Panc1 (cell line): ENCODE data around the gene SERPINF2. TPM values are rescaled to one million over a fixed set of nuclear protein-coding genes. Genes with fewer than 3 reads are reported as not detected.

Experiments
- ATAC-seq: fragments of 200-7000 bp; cut with Tn5 transposase; 2 replicates; pipeline ENCODE4 v1.9.1; 2020; ENCODE audit warnings: mild to moderate bottlenecking, moderate library complexity
- BruUV-seq: library from RNA; stranded (reverse); fragments of 400-500 nt; replicated peaks from 2 replicates; lab custom pipeline; 2021; lab: Mats Ljungman, UMichigan
- CTCF ChIA-PET: fragments of 300-600 bp; sonication (Branson Sonifier 250); formaldehyde crosslinking; loops from one replicate; lab custom pipeline; 2022; ENCODE audit warnings: antibody characterized with exemption; lab: Charles Lee
- POLR2A ChIA-PET: fragments of 300-600 bp; sonication (Branson Sonifier 250); formaldehyde crosslinking; loops from one replicate; lab custom pipeline; 2022; ENCODE audit warnings: antibody characterized with exemption; lab: Charles Lee
- DNase-seq: peaks from one replicate; pipeline ENCODE4 v3.0.0-alpha.2; 2010; ENCODE audit warnings: low read depth, low spot score
- H3K27ac ChIP-seq: 2 replicates; pipeline ENCODE4 v1.5.1; 2011; ENCODE audit warnings: mild to moderate bottlenecking, low read length, inconsistent platforms
- H3K27me3 ChIP-seq: fragments of 200-500 bp; sonication (Bioruptor generic); 2 replicates; pipeline ENCODE4 v1.6.0; 2014; ENCODE audit warnings: low read length, inconsistent platforms; ENCODE audit not compliant: control insufficient read depth, insufficient read depth
- H3K36me3 ChIP-seq: fragments of 200-500 bp; sonication (Bioruptor generic); 2 replicates; pipeline ENCODE4 v1.5.1; 2014; ENCODE audit warnings: inconsistent platforms, mild to moderate bottlenecking, low read length, moderate library complexity; ENCODE audit not compliant: control insufficient read depth, insufficient read depth
- H3K4me1 ChIP-seq: 2 replicates; pipeline ENCODE4 v1.5.1; 2011; ENCODE audit warnings: inconsistent platforms, mild to moderate bottlenecking, low read length, moderate library complexity; ENCODE audit not compliant: control insufficient read depth, insufficient read depth
- H3K4me3 ChIP-seq, 2 experiments: 2 replicates each; pipeline ENCODE4 v1.5.1; 2011 to 2012; ENCODE audit warnings: low read depth in 2 of 2, low read length in 2 of 2, mild to moderate bottlenecking in 2 of 2, inconsistent platforms in 1 of 2, moderate library complexity in 1 of 2
- H3K9me3 ChIP-seq: fragments of 200-500 bp; sonication (Bioruptor generic); 2 replicates; pipeline ENCODE4 v1.5.1; 2014; ENCODE audit warnings: low read depth, mild to moderate bottlenecking, inconsistent platforms, low read length, moderate library complexity; ENCODE audit not compliant: control insufficient read depth, insufficient read depth
- CTCF ChIP-seq: fragments of 450-650 bp; IDR thresholded peaks from 2 replicates; pipeline ENCODE4 v1.5.1; 2017; ENCODE audit warnings: mild to moderate bottlenecking
- SIN3A ChIP-seq: IDR thresholded peaks from 2 replicates; pipeline ENCODE4 v1.6.1; 2012; ENCODE audit warnings: low read depth, mild to moderate bottlenecking, low read length, moderate library complexity, borderline replicate concordance; ENCODE audit not compliant: insufficient read depth
- TCF7L2 ChIP-seq: IDR thresholded peaks from 2 replicates; pipeline ENCODE4 v1.6.1; 2011; ENCODE audit warnings: mild to moderate bottlenecking, low read depth, low read length, inconsistent platforms
- in situ Hi-C: cut with HindIII; loops from 2 replicates; pipeline ENCODE4 v1.10.0; 2016; ENCODE audit warnings: low sequenced_read_pairs, low pct_unique_long_range_greater_than_20kb
- intact Hi-C: fragments of 100-400 bp; cut with micrococcal nuclease; formaldehyde crosslinking; loops from one replicate; pipeline ENCODE4 v1.10.0; 2022; ENCODE audit not compliant: unreplicated experiment
- total RNA-seq: library from RNA; stranded (reverse); gene quantifications from one replicate; pipeline ENCODE4 v1.2.1, GENCODE V29; 2021; ENCODE audit not compliant: unreplicated experiment
- TF ChIP-seq, protein P1 (sequence below), 2 experiments: IDR thresholded peaks; 2 replicates each; pipeline ENCODE4 v1.6.1; 2011 to 2012; ENCODE audit warnings: low read depth in 2 of 2, control low read depth in 1 of 2, low read length in 1 of 2, mild to moderate bottlenecking in 1 of 2, moderate library complexity in 1 of 2; ENCODE audit not compliant: insufficient read depth in 1 of 2

SERPINF2 gene
- total RNA-seq, 1 experiment from 2014 or later, result 0.77 TPM

DNA sequence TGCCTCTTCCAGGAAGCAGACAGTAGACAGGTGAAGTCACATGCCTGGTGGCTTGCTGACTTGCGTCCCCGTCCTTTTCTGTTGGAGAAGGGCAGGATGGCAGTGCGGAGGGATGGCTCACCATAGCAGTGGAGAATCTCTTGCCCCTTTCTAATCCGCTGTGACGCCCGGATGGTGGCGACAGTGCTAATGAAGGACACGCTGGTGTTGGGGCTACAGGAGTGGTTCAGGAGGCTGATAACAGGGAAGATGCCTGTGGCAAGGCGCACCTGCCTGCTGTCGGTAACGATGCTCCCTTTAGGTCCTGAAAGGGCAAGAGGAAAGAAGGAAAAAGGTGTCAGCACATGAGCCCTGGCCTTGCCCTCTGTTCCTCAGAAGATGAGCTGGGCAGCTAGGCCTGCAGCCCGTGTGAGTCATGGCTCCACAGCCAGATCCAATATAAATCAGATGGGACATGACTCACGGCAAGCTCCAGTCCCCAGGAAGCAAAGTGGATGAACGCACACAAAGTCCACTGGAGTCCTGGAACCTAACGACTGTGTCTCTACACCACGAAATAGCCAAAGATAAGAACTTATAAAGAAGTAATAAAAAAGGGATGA is 44.7 kb downstream of the SERPINF2 start:
- DNase-seq (peak; percentile 77), ATAC-seq (peak; percentile 97)
- Histone ChIP-seq H3K27me3 (no peaks in the 10 kb centered on the region), H3K4me3 (no peak overlapping the region), H3K9me3 (no peaks in the 10 kb centered on the region), H3K27ac (peak overlapping the region; percentile 39), H3K36me3 (no peaks in the 10 kb centered on the region; the same call in 1 of the 2 replicates), H3K4me1 (peaks cover 15% of the 10 kb centered on the region)
- intact Hi-C loops, result no loop called here
- CTCF ChIA-PET, result no interaction called here
- in situ Hi-C loops, result no loop called here
- POLR2A ChIA-PET, result interaction anchor here (0.7 kb wide), 2 partner anchors 16 to 71 kb away, joined by 3 read pairs; no protein-coding TSS in a partner anchor
- TF ChIP-seq TCF7L2, result no peak
- TF ChIP-seq CTCF, result no peak
- TF ChIP-seq, protein P1, sequence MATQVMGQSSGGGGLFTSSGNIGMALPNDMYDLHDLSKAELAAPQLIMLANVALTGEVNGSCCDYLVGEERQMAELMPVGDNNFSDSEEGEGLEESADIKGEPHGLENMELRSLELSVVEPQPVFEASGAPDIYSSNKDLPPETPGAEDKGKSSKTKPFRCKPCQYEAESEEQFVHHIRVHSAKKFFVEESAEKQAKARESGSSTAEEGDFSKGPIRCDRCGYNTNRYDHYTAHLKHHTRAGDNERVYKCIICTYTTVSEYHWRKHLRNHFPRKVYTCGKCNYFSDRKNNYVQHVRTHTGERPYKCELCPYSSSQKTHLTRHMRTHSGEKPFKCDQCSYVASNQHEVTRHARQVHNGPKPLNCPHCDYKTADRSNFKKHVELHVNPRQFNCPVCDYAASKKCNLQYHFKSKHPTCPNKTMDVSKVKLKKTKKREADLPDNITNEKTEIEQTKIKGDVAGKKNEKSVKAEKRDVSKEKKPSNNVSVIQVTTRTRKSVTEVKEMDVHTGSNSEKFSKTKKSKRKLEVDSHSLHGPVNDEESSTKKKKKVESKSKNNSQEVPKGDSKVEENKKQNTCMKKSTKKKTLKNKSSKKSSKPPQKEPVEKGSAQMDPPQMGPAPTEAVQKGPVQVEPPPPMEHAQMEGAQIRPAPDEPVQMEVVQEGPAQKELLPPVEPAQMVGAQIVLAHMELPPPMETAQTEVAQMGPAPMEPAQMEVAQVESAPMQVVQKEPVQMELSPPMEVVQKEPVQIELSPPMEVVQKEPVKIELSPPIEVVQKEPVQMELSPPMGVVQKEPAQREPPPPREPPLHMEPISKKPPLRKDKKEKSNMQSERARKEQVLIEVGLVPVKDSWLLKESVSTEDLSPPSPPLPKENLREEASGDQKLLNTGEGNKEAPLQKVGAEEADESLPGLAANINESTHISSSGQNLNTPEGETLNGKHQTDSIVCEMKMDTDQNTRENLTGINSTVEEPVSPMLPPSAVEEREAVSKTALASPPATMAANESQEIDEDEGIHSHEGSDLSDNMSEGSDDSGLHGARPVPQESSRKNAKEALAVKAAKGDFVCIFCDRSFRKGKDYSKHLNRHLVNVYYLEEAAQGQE (IDR thresholded peaks at IDR 0.05; ENCODE audit: insufficient read depth in 1 of 2, low read depth in 2 of 2, low read length in 1 of 2), result no peak
- TF ChIP-seq SIN3A, result no peak
- BruUV-seq, result no TSS peak

DNA sequence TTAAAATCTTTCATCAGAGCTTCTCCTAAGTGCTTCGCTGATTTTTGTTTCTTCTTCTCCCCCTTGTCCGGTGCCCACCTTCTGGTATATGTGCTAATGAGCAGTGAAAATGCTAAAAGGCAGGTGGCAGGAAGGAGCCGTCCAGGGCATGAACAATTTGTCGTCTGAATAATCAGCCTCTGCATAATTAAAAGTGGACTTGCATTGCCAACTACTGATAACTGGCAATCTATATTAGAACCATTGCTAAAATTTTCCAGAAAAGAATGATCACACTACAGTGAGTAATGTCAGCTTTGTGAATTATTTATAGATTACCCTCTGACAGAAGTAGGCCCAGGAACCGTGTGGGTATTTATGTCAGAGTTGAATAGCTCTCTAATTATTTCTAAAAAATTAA is 47.3 kb downstream of the SERPINF2 start:
- ChIA-PET CTCF (no interaction called here), POLR2A (no interaction called here)
- in situ Hi-C loops (no loop called here), intact Hi-C loops (no loop called here)
- no peak for TF ChIP-seq SIN3A
- TF ChIP-seq, protein P1 (IDR thresholded peaks at IDR 0.05; ENCODE audit: insufficient read depth in 1 of 2, low read depth in 2 of 2, low read length in 1 of 2), result no peak
- no TSS peak for BruUV-seq
- H3K9me3 ChIP-seq, result no peaks in the 10 kb centered on the region
- H3K4me1 ChIP-seq, result peaks cover 12% of the 10 kb centered on the region
- H3K27ac ChIP-seq, result no peak overlapping the region
- ATAC-seq, result no peak
- H3K4me3 ChIP-seq, result no peak overlapping the region
- no peaks in the 10 kb centered on the region for H3K36me3 ChIP-seq
- no peak for DNase-seq
- no peaks in the 10 kb centered on the region for H3K27me3 ChIP-seq
